Measurements from ENCODE around the gene NGRN. TPM values are rescaled to one million over a fixed set of nuclear protein-coding genes. Genes with fewer than 3 reads are reported as not detected.
A peak's percentile ranks its signal among the peaks of the same experiment; 100 is the strongest.
"Not testable (repeated sequence)": the region's sequence is repeated elsewhere in the genome, so short reads cannot be mapped to it uniquely, and the experiment has no call there.

The NGRN gene
- total RNA-seq, 1 experiment from 2014 or later: 114 TPM

DNA sequence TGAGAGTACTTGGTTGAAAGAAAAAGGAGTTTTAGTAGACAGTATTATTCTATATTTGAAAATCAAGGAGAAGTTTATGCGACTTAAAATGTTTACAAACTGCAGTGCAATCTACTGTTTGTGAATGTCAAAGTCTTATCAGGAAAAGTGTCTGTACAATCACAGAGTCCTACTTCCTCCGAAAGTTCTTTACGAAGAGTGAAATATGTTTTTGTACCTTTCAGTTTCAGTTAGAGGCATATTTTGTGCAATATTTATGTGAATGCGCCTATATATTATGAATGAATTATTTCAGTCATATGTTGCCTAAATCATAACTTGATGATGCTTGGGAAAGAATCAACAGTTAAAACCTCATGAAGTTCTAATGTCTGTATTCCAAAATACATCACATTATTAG is 31.5 kb downstream of the NGRN start:
- TF ChIP-seq, protein P1, sequence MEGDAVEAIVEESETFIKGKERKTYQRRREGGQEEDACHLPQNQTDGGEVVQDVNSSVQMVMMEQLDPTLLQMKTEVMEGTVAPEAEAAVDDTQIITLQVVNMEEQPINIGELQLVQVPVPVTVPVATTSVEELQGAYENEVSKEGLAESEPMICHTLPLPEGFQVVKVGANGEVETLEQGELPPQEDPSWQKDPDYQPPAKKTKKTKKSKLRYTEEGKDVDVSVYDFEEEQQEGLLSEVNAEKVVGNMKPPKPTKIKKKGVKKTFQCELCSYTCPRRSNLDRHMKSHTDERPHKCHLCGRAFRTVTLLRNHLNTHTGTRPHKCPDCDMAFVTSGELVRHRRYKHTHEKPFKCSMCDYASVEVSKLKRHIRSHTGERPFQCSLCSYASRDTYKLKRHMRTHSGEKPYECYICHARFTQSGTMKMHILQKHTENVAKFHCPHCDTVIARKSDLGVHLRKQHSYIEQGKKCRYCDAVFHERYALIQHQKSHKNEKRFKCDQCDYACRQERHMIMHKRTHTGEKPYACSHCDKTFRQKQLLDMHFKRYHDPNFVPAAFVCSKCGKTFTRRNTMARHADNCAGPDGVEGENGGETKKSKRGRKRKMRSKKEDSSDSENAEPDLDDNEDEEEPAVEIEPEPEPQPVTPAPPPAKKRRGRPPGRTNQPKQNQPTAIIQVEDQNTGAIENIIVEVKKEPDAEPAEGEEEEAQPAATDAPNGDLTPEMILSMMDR (IDR thresholded peaks at IDR 0.05; ENCODE audit: unreplicated experiment): no peak
- Mint-ChIP-seq H3K4me3 (ENCODE audit: low read depth, unreplicated experiment) (no peak overlapping the region), H3K36me3 (ENCODE audit: insufficient read depth, unreplicated experiment) (peaks cover 4% of the 10 kb centered on the region), H3K27me3 (ENCODE audit: unreplicated experiment) (no peaks in the 10 kb centered on the region), H3K4me1 (ENCODE audit: low read depth, unreplicated experiment) (peaks cover 11% of the 10 kb centered on the region), H3K9me3 (ENCODE audit: low read depth, unreplicated experiment) (no peaks in the 10 kb centered on the region), H3K27ac (ENCODE audit: unreplicated experiment) (no peak overlapping the region)
- no TSS peak for BruUV-seq (replicated peaks)
- intact Hi-C loops (cut with micrococcal nuclease; ENCODE audit: unreplicated experiment): no loop called here
- CTCF ChIA-PET: no interaction called here
- no peak for DNase-seq

DNA sequence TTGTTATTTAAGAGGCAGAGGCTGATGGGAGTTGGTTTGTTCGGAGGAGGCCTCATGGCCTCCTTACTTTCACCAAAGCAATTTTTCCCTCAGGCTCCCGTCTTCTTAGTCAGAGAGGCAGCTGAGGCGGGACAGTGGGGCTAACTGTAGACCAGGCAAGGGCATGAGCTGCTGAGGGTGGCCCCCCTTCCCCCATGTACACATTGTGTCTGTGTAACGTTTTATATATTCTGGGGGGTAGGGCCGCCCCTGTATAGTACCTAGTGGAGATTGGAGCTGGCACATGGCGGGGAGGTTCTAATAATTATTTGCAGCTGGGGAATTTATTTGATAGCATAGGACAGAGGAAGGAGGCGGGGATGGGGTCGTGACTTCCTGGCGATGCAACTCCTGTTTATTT is 35.1 kb downstream of the NGRN start:
- Mint-ChIP-seq H3K9me3 (ENCODE audit: low read depth, unreplicated experiment) (no peaks in the 10 kb centered on the region), H3K27me3 (ENCODE audit: unreplicated experiment) (no peaks in the 10 kb centered on the region), H3K27ac (ENCODE audit: unreplicated experiment) (no peak overlapping the region), H3K4me1 (ENCODE audit: low read depth, unreplicated experiment) (no peaks in the 10 kb centered on the region), H3K4me3 (ENCODE audit: low read depth, unreplicated experiment) (no peak overlapping the region), H3K36me3 (ENCODE audit: insufficient read depth, unreplicated experiment) (no peaks in the 10 kb centered on the region)
- intact Hi-C loops (cut with micrococcal nuclease; ENCODE audit: unreplicated experiment): loop anchor here (2.0 kb wide), 1 partner anchor 36 kb away; the partner anchor contains the start of gene NGRN
- TF ChIP-seq, protein P1 (IDR thresholded peaks at IDR 0.05; ENCODE audit: unreplicated experiment): no peak
- no TSS peak for BruUV-seq (replicated peaks)
- CTCF ChIA-PET: interaction anchor here (0.5 to 1.6 kb wide), 3 partner anchors 67 to 970 kb away, joined by 3 to 4 read pairs (median 3); partner anchors contain the start of genes CIB1 and GDPGP1
- DNase-seq: no peak

DNA sequence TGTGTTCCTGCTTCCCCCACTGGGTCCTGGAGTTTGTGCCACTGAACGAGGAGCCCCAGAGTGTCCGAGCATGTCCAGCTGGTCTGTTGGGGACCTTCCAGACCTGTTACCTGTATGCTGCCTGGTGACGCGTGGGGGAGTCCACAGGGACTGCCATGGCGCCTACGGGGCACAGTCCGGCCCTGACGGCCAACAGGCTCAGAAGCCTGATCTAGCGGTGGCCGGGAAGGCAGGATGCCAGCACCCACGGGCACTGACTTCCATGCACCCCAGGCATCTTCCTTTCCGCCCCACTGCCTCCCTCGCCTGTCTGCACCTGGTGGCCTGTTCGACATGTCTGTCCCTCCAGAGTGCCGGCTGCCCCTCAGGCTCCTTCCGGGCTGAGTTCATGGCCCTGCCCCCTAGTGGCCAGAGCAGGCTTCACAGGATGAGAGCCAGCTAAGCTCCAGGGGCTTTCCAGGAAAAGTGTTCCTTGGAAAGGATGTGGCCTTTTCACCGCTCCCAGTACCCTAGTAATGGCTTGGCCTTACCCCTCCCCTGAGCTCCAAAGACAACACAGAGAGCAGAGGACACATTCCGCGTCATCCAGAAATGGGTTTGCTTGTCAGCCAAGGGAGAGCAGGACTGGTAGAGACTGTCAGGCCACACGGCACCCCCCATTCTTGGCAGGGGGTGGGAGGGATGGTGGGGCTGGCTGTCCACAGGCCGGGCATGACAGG is 35.7 kb downstream of the NGRN start:
- BruUV-seq (replicated peaks): no TSS peak
- DNase-seq: peak; percentile 76
- TF ChIP-seq, protein P1 (IDR thresholded peaks at IDR 0.05; ENCODE audit: unreplicated experiment): peak; percentile 86
- no peaks in the 10 kb centered on the region for H3K9me3 Mint-ChIP-seq (ENCODE audit: low read depth, unreplicated experiment)
- no peak overlapping the region for H3K27ac Mint-ChIP-seq (ENCODE audit: unreplicated experiment)
- no peaks in the 10 kb centered on the region for H3K27me3 Mint-ChIP-seq (ENCODE audit: unreplicated experiment)
- no peaks in the 10 kb centered on the region for H3K36me3 Mint-ChIP-seq (ENCODE audit: insufficient read depth, unreplicated experiment)
- CTCF ChIA-PET: interaction anchor here (0.5 to 1.6 kb wide), 4 partner anchors 27 to 158 kb away, joined by 3 to 4 read pairs (median 3); partner anchors contain the start of genes CIB1 and GDPGP1
- H3K4me3 Mint-ChIP-seq (ENCODE audit: low read depth, unreplicated experiment): no peak overlapping the region
- no peaks in the 10 kb centered on the region for H3K4me1 Mint-ChIP-seq (ENCODE audit: low read depth, unreplicated experiment)
- intact Hi-C loops (cut with micrococcal nuclease; ENCODE audit: unreplicated experiment): loop anchor here (2.0 kb wide), 1 partner anchor 36 kb away; the partner anchor contains the start of gene NGRN

DNA sequence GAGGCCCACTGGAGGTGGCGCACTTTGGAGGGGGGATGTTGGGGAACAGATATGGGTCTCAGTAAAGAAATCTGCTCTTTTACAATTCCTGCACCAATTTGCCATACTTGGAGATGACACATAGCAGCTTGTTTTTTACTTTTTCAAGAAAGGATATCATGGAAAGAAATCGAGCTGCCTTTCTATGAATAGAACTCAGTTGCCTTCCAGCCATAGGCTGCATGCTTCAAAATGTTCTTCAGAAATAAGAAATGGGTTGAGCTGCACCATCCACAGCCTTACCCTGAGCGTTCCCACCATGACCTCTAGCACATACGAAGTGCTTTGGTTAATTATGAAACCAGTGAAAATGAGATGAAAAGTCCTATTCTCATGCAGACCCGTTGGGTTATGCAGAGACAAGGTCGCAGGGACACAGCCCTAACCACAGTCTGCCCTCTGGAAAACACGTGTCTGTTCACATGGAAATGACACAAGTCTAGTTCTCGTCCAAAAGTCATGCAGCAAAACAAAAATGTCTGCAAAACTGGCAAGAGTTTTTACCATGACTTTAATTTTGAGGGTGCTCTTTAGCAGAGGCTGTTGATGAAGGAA is 36.3 kb downstream of the NGRN start:
- DNase-seq: no peak
- CTCF ChIA-PET: interaction anchor here (0.5 to 1.6 kb wide), 4 partner anchors 28 to 158 kb away, joined by 3 to 4 read pairs (median 3); partner anchors contain the start of genes CIB1 and GDPGP1
- no TSS peak for BruUV-seq (replicated peaks)
- TF ChIP-seq, protein P1 (IDR thresholded peaks at IDR 0.05; ENCODE audit: unreplicated experiment): no peak
- Mint-ChIP-seq H3K27me3 (ENCODE audit: unreplicated experiment) (no peaks in the 10 kb centered on the region), H3K4me1 (ENCODE audit: low read depth, unreplicated experiment) (no peaks in the 10 kb centered on the region), H3K9me3 (ENCODE audit: low read depth, unreplicated experiment) (no peaks in the 10 kb centered on the region), H3K27ac (ENCODE audit: unreplicated experiment) (no peak overlapping the region), H3K36me3 (ENCODE audit: insufficient read depth, unreplicated experiment) (no peaks in the 10 kb centered on the region), H3K4me3 (ENCODE audit: low read depth, unreplicated experiment) (no peak overlapping the region)
- intact Hi-C loops (cut with micrococcal nuclease; ENCODE audit: unreplicated experiment): loop anchor here (2.0 kb wide), 1 partner anchor 37 kb away; the partner anchor contains the start of gene NGRN

DNA sequence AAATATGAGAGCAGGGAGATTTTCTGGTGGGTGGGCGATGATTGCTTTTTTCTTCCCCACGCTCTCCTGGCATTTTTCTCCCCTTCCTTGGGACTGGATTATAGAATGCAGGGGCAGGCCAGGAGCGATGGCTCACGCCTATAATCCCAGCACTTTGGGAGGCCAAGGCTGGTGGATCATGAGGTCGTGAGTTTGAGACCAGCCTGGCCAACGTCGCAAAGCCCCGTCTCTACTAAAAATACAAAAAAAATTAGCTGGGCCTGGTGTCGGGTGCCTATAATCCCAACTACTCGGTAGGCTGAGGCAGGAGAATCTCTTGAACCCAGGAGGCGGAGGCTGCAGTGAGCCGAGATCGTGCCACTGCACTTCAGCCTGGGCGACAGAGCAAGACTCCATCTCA is 39.9 kb downstream of the NGRN start:
- H3K9me3 Mint-ChIP-seq (ENCODE audit: low read depth, unreplicated experiment); BruUV-seq (replicated peaks); H3K27me3 Mint-ChIP-seq (ENCODE audit: unreplicated experiment); DNase-seq; H3K36me3 Mint-ChIP-seq (ENCODE audit: insufficient read depth, unreplicated experiment); H3K27ac Mint-ChIP-seq (ENCODE audit: unreplicated experiment); H3K4me1 Mint-ChIP-seq (ENCODE audit: low read depth, unreplicated experiment); intact Hi-C loops (cut with micrococcal nuclease; ENCODE audit: unreplicated experiment); H3K4me3 Mint-ChIP-seq (ENCODE audit: low read depth, unreplicated experiment): not testable (repeated sequence)
- CTCF ChIA-PET: interaction anchor here (0.7 kb wide), 1 partner anchor 12 kb away, joined by 3 read pairs; no protein-coding TSS in a partner anchor

Measured in Calu3 (cell line).